GM12878 (cell line): Measurements from ENCODE around the gene VMP1. TPM values are rescaled to one million over a fixed set of nuclear protein-coding genes. Genes with fewer than 3 reads are reported as not detected.

ENCODE experiments used
- ATF7 ChIP-seq: fragments of 450-650 bp; IDR thresholded peaks from 2 replicates; pipeline ENCODE4 v1.6.1; 2016; ENCODE audit warnings: low read depth, mild to moderate bottlenecking
- BACH1 ChIP-seq: fragments of 450-650 bp; IDR thresholded peaks from 2 replicates; pipeline ENCODE4 v1.6.1; 2017; ENCODE audit warnings: mild to moderate bottlenecking, borderline replicate concordance
- BMI1 ChIP-seq: fragments of 450-650 bp; IDR thresholded peaks from 2 replicates; pipeline ENCODE4 v1.6.1; 2016; ENCODE audit warnings: mild to moderate bottlenecking, moderate library complexity, borderline replicate concordance
- CHD4 ChIP-seq: fragments of 200-600 bp; sonication (generic); IDR thresholded peaks from 2 replicates; pipeline ENCODE4 v1.6.1; 2016; ENCODE audit warnings: mild to moderate bottlenecking
- FOXK2 ChIP-seq: fragments of 450-650 bp; IDR thresholded peaks from 2 replicates; pipeline ENCODE4 v1.6.1; 2017; ENCODE audit warnings: mild to moderate bottlenecking, moderate library complexity
- KDM1A ChIP-seq: fragments of 200-600 bp; sonication (generic); IDR thresholded peaks from 2 replicates; pipeline ENCODE4 v1.6.1; 2016; ENCODE audit warnings: borderline replicate concordance
- MEF2B ChIP-seq: fragments of 450-650 bp; IDR thresholded peaks from 2 replicates; pipeline ENCODE4 v1.6.1; 2018; ENCODE audit warnings: mild to moderate bottlenecking, moderate library complexity; ENCODE audit not compliant: partially characterized antibody, poor library complexity, severe bottlenecking
- MYB ChIP-seq: fragments of 150-350 bp; IDR thresholded peaks from 2 replicates; pipeline ENCODE4 v1.6.1; 2014; ENCODE audit warnings: mild to moderate bottlenecking, low read depth, low read length, borderline replicate concordance
- NBN ChIP-seq: fragments of 450-650 bp; IDR thresholded peaks from 2 replicates; pipeline ENCODE4 v1.6.1; 2016
- NFIC ChIP-seq: IDR thresholded peaks from 2 replicates; pipeline ENCODE4 v1.6.1; 2012; ENCODE audit warnings: low read depth, mild to moderate bottlenecking, inconsistent platforms, low read length, moderate library complexity
- NFYB ChIP-seq: IDR thresholded peaks from 2 replicates; pipeline ENCODE4 v1.6.1; 2011; ENCODE audit warnings: low read depth, mild to moderate bottlenecking, low read length, improper control_type of control experiment, moderate library complexity; ENCODE audit not compliant: insufficient read depth
- POLR2AphosphoS2 ChIP-seq: IDR thresholded peaks from 2 replicates; pipeline ENCODE4 v1.6.1; 2011; ENCODE audit warnings: low read depth, mild to moderate bottlenecking, low read length, improper control_type of control experiment, moderate library complexity
- RELA ChIP-seq: fragments of 450-650 bp; IDR thresholded peaks from 2 replicates; pipeline ENCODE4 v1.8.0; 2014; ENCODE audit warnings: borderline replicate concordance; ENCODE audit not compliant: partially characterized antibody
- SMAD1 ChIP-seq: fragments of 450-650 bp; IDR thresholded peaks from 2 replicates; pipeline ENCODE4 v1.6.1; 2018; ENCODE audit warnings: mild to moderate bottlenecking, low read depth; ENCODE audit not compliant: partially characterized antibody
- SMARCA5 ChIP-seq: fragments of 450-650 bp; IDR thresholded peaks from 2 replicates; pipeline ENCODE4 v1.6.1; 2017; ENCODE audit warnings: mild to moderate bottlenecking
- TCF12 ChIP-seq: IDR thresholded peaks from 2 replicates; pipeline ENCODE4 v1.6.1; 2011; ENCODE audit warnings: low read depth, mild to moderate bottlenecking, low read length
- TCF7 ChIP-seq: IDR thresholded peaks from 2 replicates; pipeline ENCODE4 v1.6.1; 2014; ENCODE audit warnings: antibody characterized with exemption, borderline replicate concordance
- YY1 ChIP-seq: IDR thresholded peaks from 2 replicates; pipeline ENCODE4 v1.6.1; 2011; ENCODE audit warnings: low read depth, mild to moderate bottlenecking, low read length
- ZNF207 ChIP-seq: fragments of 450-650 bp; IDR thresholded peaks from 2 replicates; pipeline ENCODE4 v1.6.1; 2014; ENCODE audit warnings: antibody characterized with exemption, mild to moderate bottlenecking, borderline replicate concordance
- ZNF217 ChIP-seq: fragments of 450-650 bp; IDR thresholded peaks from 2 replicates; pipeline ENCODE4 v1.6.1; 2017; ENCODE audit warnings: antibody characterized with exemption, mild to moderate bottlenecking
- ZNF24 ChIP-seq: fragments of 450-650 bp; IDR thresholded peaks from 2 replicates; pipeline ENCODE4 v1.6.1; 2017; ENCODE audit warnings: antibody characterized with exemption, mild to moderate bottlenecking
- ZNF384 ChIP-seq: IDR thresholded peaks from 2 replicates; pipeline ENCODE4 v1.6.1; 2012; ENCODE audit warnings: low read depth, mild to moderate bottlenecking, low read length, improper control_type of control experiment, borderline replicate concordance
- ZSCAN29 ChIP-seq: fragments of 450-650 bp; IDR thresholded peaks from 2 replicates; pipeline ENCODE4 v1.6.1; 2017; ENCODE audit warnings: mild to moderate bottlenecking, moderate library complexity
- polyA plus RNA-seq, 11 experiments: library from polyadenylated mRNA; depleted of rRNA in 4 of 11; unstranded in 6 of 11; stranded (reverse) in 5 of 11; fragments of >200 nt; fragmentation: Nextera tagmentation in 4 of 11; fragmentation: Illumina TruSeq in 1 of 11; extraction: Ambion mirVana in 4 of 11; extraction: Trizol in 1 of 11; gene quantifications; 1 replicate in 1 of 11; 2 replicates in 10 of 11; pipeline versions ENCODE4 v1.2.1 to v1.2.3, GENCODE V29; 2011 to 2016; ENCODE audit warnings: inconsistent platforms in 2 of 11, missing spikeins in 2 of 11, low read depth in 1 of 11
- total RNA-seq, 4 experiments: library from RNA; depleted of rRNA in 3 of 4; stranded (reverse); fragments of >200 nt in 3 of 4; fragmentation: Illumina TruSeq in 1 of 4; extraction: Trizol in 1 of 4; gene quantifications; 2 replicates each; pipeline versions ENCODE4 v1.2.1 to v1.2.3, GENCODE V29; 2013 to 2021
- TF ChIP-seq, protein P1 (sequence below): fragments of 450-650 bp; formaldehyde crosslinking; IDR thresholded peaks from 2 replicates; pipeline ENCODE4 v1.4.0; 2022; ENCODE audit warnings: mild to moderate bottlenecking, moderate library complexity
- TF ChIP-seq, protein P2 (sequence below): fragments of 450-650 bp; IDR thresholded peaks from 2 replicates; pipeline ENCODE4 v1.6.1; 2016; ENCODE audit warnings: mild to moderate bottlenecking
- TF ChIP-seq, protein P3 (sequence below): fragments of 450-650 bp; conservative IDR thresholded peaks from 2 replicates; pipeline ENCODE4 v1.6.1; 2017; ENCODE audit warnings: mild to moderate bottlenecking, moderate library complexity

Gene VMP1
- total and polyA plus RNA-seq, 10 of the 15 experiments (the other 5 are each of a cell fraction or from before 2014, with no cell fraction given): 88.4 to 199 (median 132) TPM

DNA sequence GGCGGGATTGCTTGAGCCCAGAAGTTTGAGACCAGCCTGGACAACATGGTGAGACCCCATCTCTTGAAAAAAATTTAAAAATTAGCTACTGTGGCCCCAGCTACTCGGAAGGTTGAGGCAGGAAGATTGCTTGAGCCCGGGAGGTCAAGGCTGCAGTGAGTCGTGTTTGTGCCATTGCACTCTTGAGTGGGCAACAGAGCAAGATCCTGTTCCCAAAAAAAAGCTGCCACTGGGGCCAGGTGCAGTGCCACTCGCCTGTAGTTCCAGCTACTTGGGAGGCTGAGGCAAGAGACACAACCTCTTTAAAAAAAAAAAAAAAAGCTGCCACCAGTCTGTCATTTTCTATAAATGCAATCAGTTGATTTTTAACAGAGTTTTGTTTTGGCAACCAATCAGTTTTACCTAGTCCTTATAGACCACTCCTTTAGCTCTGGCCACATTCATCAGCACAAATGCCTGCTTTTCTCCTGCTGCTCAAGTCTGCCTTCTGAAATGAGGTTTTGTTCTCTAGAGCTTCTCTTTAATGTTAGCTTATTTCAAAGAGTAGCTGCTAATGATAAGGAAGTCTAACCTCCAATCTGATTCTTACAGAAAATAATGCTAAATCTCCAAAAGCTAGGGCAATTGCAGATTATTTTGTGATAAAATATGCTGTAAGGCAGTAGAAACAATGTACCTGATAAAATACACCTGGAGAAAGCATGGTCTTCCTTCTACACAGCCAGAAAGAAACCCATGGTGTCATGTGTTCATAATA, 120.4 kb downstream of the VMP1 start (continued):
- TF ChIP-seq NFIC: no peak
- TF ChIP-seq CHD4: no peak
- peak; percentile 71 for TF ChIP-seq NFYB
- TF ChIP-seq, protein P1, sequence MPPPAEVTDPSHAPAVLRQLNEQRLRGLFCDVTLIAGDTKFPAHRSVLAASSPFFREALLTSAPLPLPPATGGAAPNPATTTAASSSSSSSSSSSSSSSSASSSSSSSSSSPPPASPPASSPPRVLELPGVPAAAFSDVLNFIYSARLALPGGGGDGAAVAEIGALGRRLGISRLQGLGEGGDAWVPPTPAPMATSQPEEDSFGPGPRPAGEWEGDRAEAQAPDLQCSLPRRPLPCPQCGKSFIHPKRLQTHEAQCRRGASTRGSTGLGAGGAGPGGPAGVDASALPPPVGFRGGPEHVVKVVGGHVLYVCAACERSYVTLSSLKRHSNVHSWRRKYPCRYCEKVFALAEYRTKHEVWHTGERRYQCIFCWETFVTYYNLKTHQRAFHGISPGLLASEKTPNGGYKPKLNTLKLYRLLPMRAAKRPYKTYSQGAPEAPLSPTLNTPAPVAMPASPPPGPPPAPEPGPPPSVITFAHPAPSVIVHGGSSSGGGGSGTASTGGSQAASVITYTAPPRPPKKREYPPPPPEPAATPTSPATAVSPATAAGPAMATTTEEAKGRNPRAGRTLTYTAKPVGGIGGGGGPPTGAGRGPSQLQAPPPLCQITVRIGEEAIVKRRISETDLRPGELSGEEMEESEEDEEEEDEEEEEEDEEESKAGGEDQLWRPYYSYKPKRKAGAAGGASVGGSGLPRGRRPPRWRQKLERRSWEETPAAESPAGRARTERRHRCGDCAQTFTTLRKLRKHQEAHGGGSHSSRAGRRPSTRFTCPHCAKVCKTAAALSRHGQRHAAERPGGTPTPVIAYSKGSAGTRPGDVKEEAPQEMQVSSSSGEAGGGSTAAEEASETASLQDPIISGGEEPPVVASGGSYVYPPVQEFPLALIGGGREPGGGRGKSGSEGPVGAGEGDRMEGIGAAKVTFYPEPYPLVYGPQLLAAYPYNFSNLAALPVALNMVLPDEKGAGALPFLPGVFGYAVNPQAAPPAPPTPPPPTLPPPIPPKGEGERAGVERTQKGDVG: 0 out of 2 replicates have a peak, but pooled peaks have one; percentile 34
- TF ChIP-seq SMAD1: peak; percentile 90
- TF ChIP-seq, protein P2, sequence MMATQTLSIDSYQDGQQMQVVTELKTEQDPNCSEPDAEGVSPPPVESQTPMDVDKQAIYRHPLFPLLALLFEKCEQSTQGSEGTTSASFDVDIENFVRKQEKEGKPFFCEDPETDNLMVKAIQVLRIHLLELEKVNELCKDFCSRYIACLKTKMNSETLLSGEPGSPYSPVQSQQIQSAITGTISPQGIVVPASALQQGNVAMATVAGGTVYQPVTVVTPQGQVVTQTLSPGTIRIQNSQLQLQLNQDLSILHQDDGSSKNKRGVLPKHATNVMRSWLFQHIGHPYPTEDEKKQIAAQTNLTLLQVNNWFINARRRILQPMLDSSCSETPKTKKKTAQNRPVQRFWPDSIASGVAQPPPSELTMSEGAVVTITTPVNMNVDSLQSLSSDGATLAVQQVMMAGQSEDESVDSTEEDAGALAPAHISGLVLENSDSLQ: peak; percentile 79
- TF ChIP-seq ZNF384: peak; percentile 96
- TF ChIP-seq ZNF207: no peak
- TF ChIP-seq ZSCAN29: peak; percentile 88
- TF ChIP-seq SMARCA5: peak; percentile 18; the same call in 1 of the 2 replicates
- TF ChIP-seq ZNF24: no peak
- 0 out of 2 replicates have a peak, but pooled peaks have one; percentile 8 for TF ChIP-seq YY1
- no peak for TF ChIP-seq RELA
- TF ChIP-seq FOXK2: no peak
- TF ChIP-seq KDM1A: no peak
- peak; percentile 51; the same call in 1 of the 2 replicates for TF ChIP-seq POLR2AphosphoS2
- no peak for TF ChIP-seq MEF2B
- TF ChIP-seq TCF12: no peak
- 0 out of 2 replicates have a peak, but pooled peaks have one; percentile 10 for TF ChIP-seq BMI1
- TF ChIP-seq ATF7: peak; percentile 83
- TF ChIP-seq ZNF217: 0 out of 2 replicates have a peak, but pooled peaks have one; percentile 18
- TF ChIP-seq BACH1: 0 out of 2 replicates have a peak, but pooled peaks have one; percentile 15
- no peak for TF ChIP-seq MYB
- TF ChIP-seq, protein P3, sequence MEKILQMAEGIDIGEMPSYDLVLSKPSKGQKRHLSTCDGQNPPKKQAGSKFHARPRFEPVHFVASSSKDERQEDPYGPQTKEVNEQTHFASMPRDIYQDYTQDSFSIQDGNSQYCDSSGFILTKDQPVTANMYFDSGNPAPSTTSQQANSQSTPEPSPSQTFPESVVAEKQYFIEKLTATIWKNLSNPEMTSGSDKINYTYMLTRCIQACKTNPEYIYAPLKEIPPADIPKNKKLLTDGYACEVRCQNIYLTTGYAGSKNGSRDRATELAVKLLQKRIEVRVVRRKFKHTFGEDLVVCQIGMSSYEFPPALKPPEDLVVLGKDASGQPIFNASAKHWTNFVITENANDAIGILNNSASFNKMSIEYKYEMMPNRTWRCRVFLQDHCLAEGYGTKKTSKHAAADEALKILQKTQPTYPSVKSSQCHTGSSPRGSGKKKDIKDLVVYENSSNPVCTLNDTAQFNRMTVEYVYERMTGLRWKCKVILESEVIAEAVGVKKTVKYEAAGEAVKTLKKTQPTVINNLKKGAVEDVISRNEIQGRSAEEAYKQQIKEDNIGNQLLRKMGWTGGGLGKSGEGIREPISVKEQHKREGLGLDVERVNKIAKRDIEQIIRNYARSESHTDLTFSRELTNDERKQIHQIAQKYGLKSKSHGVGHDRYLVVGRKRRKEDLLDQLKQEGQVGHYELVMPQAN: 0 out of 2 replicates have a peak, but pooled peaks have one; percentile 23
- TF ChIP-seq TCF7: no peak
- TF ChIP-seq NBN: 0 out of 2 replicates have a peak, but pooled peaks have one; percentile 36
